RWPE1 (cell line): ENCODE data around the gene PDK3.

ENCODE experiments used
- CTCF ChIA-PET: fragments of 350-600 bp; sonication (Branson Sonifier 250); formaldehyde crosslinking; extraction: SDS; loops from one replicate; lab custom pipeline; 2021; lab: Yijun Ruan, JAX
- POLR2A ChIA-PET: fragments of 400-600 bp; formaldehyde crosslinking; extraction: SDS; loops from one replicate; lab custom pipeline; 2020; ENCODE audit warnings: antibody characterized with exemption; ENCODE audit not compliant: low non-redundant PET; lab: Yijun Ruan, JAX
- DNase-seq: peaks from one replicate; pipeline ENCODE4 v3.0.0; 2012; ENCODE audit warnings: low spot score
- H3K27ac ChIP-seq: fragments of 450-650 bp; 2 replicates; pipeline ENCODE4 v1.5.1; 2017
- CTCF ChIP-seq: fragments of 450-650 bp; conservative IDR thresholded peaks from 2 replicates; pipeline ENCODE4 v1.5.1; 2017; ENCODE audit warnings: low read depth, mild to moderate bottlenecking

PDK3 gene

GRCh38 chrX:24547961-24548360 lies 82.9 kb downstream of the PDK3 start:
- no peak for TF ChIP-seq CTCF
- no peak for DNase-seq
- H3K27ac ChIP-seq: no peak overlapping the region
- POLR2A ChIA-PET: no interaction called here
- CTCF ChIA-PET: no interaction called here

- CTCF ChIA-PET: no interaction called here
- DNase-seq: no peak
- POLR2A ChIA-PET: no interaction called here
- TF ChIP-seq CTCF: no peak
- no peak overlapping the region for H3K27ac ChIP-seq
Observed at GRCh38 chrX:24550166-24550565, 85.1 kb downstream of the PDK3 start.

GRCh38 chrX:24553011-24553410 lies 87.9 kb downstream of the PDK3 start:
- H3K27ac ChIP-seq: no peak overlapping the region
- no peak for DNase-seq
- ChIA-PET POLR2A (no interaction called here), CTCF (no interaction called here)
- TF ChIP-seq CTCF: no peak

DNA sequence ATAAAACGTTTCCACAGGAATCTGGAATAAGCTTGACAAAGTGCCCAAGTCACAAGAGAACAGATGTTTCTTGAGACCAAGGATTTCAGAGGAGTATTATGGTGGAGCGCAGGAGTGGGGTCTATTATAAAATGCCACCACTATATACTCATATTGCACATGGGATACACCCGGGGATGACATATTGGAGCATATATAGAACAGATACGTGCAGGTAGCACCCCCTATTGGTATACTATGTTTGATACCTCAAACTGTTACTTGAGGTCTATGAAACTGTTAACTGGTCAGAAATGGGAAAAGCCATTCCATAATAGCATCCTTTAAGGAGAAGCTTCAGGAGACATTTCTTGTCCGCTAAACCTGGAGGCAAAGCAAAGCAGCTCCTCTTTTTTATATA lies 96.0 kb downstream of the PDK3 start:
- no peak for DNase-seq

DNA sequence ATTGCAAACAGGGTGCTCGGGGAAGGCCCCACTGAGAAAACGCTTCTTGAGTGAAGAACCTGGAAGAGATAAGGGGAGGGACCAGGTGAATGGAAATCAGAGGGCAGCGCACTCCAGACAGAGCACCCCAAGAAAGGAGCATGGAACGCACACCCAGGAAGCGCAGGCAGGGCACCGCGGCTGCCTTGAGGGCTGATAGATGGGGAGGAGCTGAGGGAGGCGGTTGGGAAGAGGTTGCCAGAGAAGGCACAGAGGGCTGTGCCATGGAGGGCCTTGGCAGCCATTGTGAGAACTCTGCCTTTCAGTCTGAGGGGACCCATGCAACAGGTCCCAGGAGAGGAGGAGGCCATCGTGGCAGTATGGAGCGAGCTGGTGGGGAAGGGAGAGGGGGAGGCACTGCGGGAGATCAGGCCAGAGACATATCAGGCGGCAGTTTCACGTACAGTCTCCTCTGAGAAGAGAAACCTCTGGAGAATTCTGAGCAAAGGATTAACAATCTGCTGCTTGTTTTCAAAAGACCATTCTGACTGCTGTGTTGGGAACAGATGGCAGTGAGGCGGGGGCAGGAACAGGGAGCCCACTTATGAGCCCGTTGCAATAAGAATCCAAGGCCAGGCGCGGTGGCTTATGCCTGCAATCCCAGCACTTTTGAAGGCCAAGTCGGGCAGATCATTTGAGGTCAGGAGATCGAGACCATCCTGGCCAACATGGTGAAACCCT lies 98.4 kb downstream of the PDK3 start:
- DNase-seq: no peak
- ChIA-PET POLR2A (no interaction called here), CTCF (no interaction called here)
- no peak for TF ChIP-seq CTCF
- H3K27ac ChIP-seq: no peak overlapping the region

More for the DNA sequence above, 96.0 kb downstream of the PDK3 start:
- no peak for TF ChIP-seq CTCF
- POLR2A ChIA-PET: no interaction called here
- CTCF ChIA-PET: no interaction called here
- H3K27ac ChIP-seq: no peak overlapping the region

DNA sequence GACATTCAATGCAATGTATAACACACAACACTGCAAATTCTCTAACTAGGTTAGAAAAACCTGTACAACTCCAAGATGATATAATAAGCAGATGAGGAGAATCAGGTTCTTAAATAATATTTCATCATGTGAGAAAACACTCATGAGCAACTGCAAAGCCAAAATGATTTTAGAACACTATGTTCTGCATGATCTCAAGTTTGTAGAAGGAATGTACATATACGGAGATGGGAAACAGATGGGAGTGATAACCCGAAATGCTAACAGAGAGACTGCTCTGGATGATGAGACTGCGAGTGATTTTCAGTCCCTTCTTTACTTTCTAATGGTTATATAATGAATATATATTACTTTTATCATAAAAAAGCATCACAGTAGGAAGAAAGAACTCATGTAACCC lies 101.2 kb downstream of the PDK3 start:
- no peak overlapping the region for H3K27ac ChIP-seq
- no peak for TF ChIP-seq CTCF
- DNase-seq: no peak
- POLR2A ChIA-PET: no interaction called here
- CTCF ChIA-PET: no interaction called here
